ENCODE measurements around the gene KRT4. TPM values are rescaled to one million over a fixed set of nuclear protein-coding genes. Genes with fewer than 3 reads are reported as not detected.
"Not testable (repeated sequence)": the region's sequence is repeated elsewhere in the genome, so short reads cannot be mapped to it uniquely, and the experiment has no call there.

KRT4 gene
- total RNA-seq, 1 experiment from 2014 or later: 2.0 TPM

GRCh38 chr12:52768479-52769200 is 45.3 kb downstream of the KRT4 start:
- no peak for DNase-seq (ENCODE audit: low read depth)
- in situ Hi-C loops (cut with HindIII; ENCODE audit: low pct_unique_long_range_greater_than_20kb, low sequenced_read_pairs): no loop called here

GRCh38 chr12:52767427-52767826 is 46.5 kb downstream of the KRT4 start:
- no peak for DNase-seq (ENCODE audit: low read depth)
- in situ Hi-C loops (cut with HindIII; ENCODE audit: low pct_unique_long_range_greater_than_20kb, low sequenced_read_pairs): no loop called here

- DNase-seq (ENCODE audit: low read depth): no peak
- in situ Hi-C loops (cut with HindIII; ENCODE audit: low pct_unique_long_range_greater_than_20kb, low sequenced_read_pairs): no loop called here
These were observed 46.9 kb downstream of the KRT4 start for GRCh38 chr12:52767020-52767379.

- in situ Hi-C loops (cut with HindIII; ENCODE audit: low pct_unique_long_range_greater_than_20kb, low sequenced_read_pairs): no loop called here
- no peak for DNase-seq (ENCODE audit: low read depth)
These were observed 47.4 kb downstream of the KRT4 start for GRCh38 chr12:52766351-52767019.

GRCh38 chr12:52765702-52766101 is 48.2 kb downstream of the KRT4 start:
- in situ Hi-C loops (cut with HindIII; ENCODE audit: low pct_unique_long_range_greater_than_20kb, low sequenced_read_pairs): no loop called here
- no peak for DNase-seq (ENCODE audit: low read depth)

GRCh38 chr12:52763991-52764390 is 49.9 kb downstream of the KRT4 start:
- in situ Hi-C loops (cut with HindIII; ENCODE audit: low pct_unique_long_range_greater_than_20kb, low sequenced_read_pairs): no loop called here
- DNase-seq (ENCODE audit: low read depth): no peak

- no peak for DNase-seq (ENCODE audit: low read depth)
- in situ Hi-C loops (cut with HindIII; ENCODE audit: low pct_unique_long_range_greater_than_20kb, low sequenced_read_pairs): no loop called here
These were observed 50.8 kb downstream of the KRT4 start for GRCh38 chr12:52763036-52763659.

- in situ Hi-C loops (cut with HindIII; ENCODE audit: low pct_unique_long_range_greater_than_20kb, low sequenced_read_pairs): no loop called here
- no peak for DNase-seq (ENCODE audit: low read depth)
These were observed 52.1 kb downstream of the KRT4 start for GRCh38 chr12:52761802-52762201.

GRCh38 chr12:52761218-52761617 is 52.7 kb downstream of the KRT4 start:
- DNase-seq (ENCODE audit: low read depth); in situ Hi-C loops (cut with HindIII; ENCODE audit: low pct_unique_long_range_greater_than_20kb, low sequenced_read_pairs): not testable (repeated sequence)

- in situ Hi-C loops (cut with HindIII; ENCODE audit: low pct_unique_long_range_greater_than_20kb, low sequenced_read_pairs): no loop called here
These were observed 53.3 kb downstream of the KRT4 start for GRCh38 chr12:52760623-52761022.

GRCh38 chr12:52759695-52760094 is 54.2 kb downstream of the KRT4 start:
- in situ Hi-C loops (cut with HindIII; ENCODE audit: low pct_unique_long_range_greater_than_20kb, low sequenced_read_pairs): no loop called here
- no peak for DNase-seq (ENCODE audit: low read depth)

More at GRCh38 chr12:52760623-52761022, 53.3 kb downstream of the KRT4 start:
- DNase-seq (ENCODE audit: low read depth): no peak

GRCh38 chr12:52759218-52759617 is 54.7 kb downstream of the KRT4 start:
- in situ Hi-C loops (cut with HindIII; ENCODE audit: low pct_unique_long_range_greater_than_20kb, low sequenced_read_pairs): no loop called here
- no peak for DNase-seq (ENCODE audit: low read depth)

- in situ Hi-C loops (cut with HindIII; ENCODE audit: low pct_unique_long_range_greater_than_20kb, low sequenced_read_pairs): no loop called here
These were observed 56.3 kb downstream of the KRT4 start for GRCh38 chr12:52757449-52758176.

More at GRCh38 chr12:52757449-52758176, 56.3 kb downstream of the KRT4 start:
- no peak for DNase-seq (ENCODE audit: low read depth)

Other genes with a start within 250 kb of the KRT4 start
- not detected in 2 replicates for gene KRT74, start 240.3 kb downstream of the KRT4 start, total RNA-seq (2014; rRNA removed; shearing (Covaris generic); ENCODE audit: low replicate concordance)
- not detected in 2 replicates for gene KRT72, start 212.7 kb downstream of the KRT4 start, total RNA-seq (2014; rRNA removed; shearing (Covaris generic); ENCODE audit: low replicate concordance)
- gene KRT73, start 195.6 kb downstream of the KRT4 start, total RNA-seq (2014; rRNA removed; shearing (Covaris generic); ENCODE audit: low replicate concordance): 0.51 TPM in 1 of 2 replicates, not detected in the other
- gene KRT2, start 161.9 kb downstream of the KRT4 start, total RNA-seq (2014; rRNA removed; shearing (Covaris generic); ENCODE audit: low replicate concordance): 2.4 TPM in 1 of 2 replicates, not detected in the other
- gene KRT1, start 133.7 kb downstream of the KRT4 start, total RNA-seq (2014; rRNA removed; shearing (Covaris generic); ENCODE audit: low replicate concordance): not detected in 2 replicates
- gene KRT77, start 110.6 kb downstream of the KRT4 start, total RNA-seq (2014; rRNA removed; shearing (Covaris generic); ENCODE audit: low replicate concordance): not detected in 2 replicates
- gene KRT76, start 36.8 kb downstream of the KRT4 start, total RNA-seq (2014; rRNA removed; shearing (Covaris generic); ENCODE audit: low replicate concordance): not detected in 2 replicates
- not detected in 2 replicates for gene KRT3, start 18.0 kb downstream of the KRT4 start, total RNA-seq (2014; rRNA removed; shearing (Covaris generic); ENCODE audit: low replicate concordance)
- not detected in 2 replicates for gene KRT79, start 20.2 kb upstream of the KRT4 start, total RNA-seq (2014; rRNA removed; shearing (Covaris generic); ENCODE audit: low replicate concordance)
- not detected in 2 replicates for gene KRT78, start 34.9 kb upstream of the KRT4 start, total RNA-seq (2014; rRNA removed; shearing (Covaris generic); ENCODE audit: low replicate concordance)
- gene KRT8, start 91.0 kb upstream of the KRT4 start, total RNA-seq (2014; rRNA removed; shearing (Covaris generic); ENCODE audit: low replicate concordance): 1,565 and 1,569 TPM in 2 replicates
- 205 and 247 TPM in 2 replicates for gene KRT18, start 135.0 kb upstream of the KRT4 start, total RNA-seq (2014; rRNA removed; shearing (Covaris generic); ENCODE audit: low replicate concordance)
- 834 and 874 TPM in 2 replicates for gene EIF4B, start 192.3 kb upstream of the KRT4 start, total RNA-seq (2014; rRNA removed; shearing (Covaris generic); ENCODE audit: low replicate concordance)
- 5.1 and 5.6 TPM in 2 replicates for gene TNS2, start 235.9 kb upstream of the KRT4 start, total RNA-seq (2014; rRNA removed; shearing (Covaris generic); ENCODE audit: low replicate concordance)